Epithelial cell of prostate (primary cell): Measurements from ENCODE around the gene SPNS2.

Experiments
- DNase-seq: peaks from one replicate; pipeline ENCODE4 v3.0.0-alpha.2; 2011; ENCODE audit warnings: low read depth, low spot score
- H3K27ac ChIP-seq: fragments of 450-650 bp; 2 replicates; pipeline ENCODE4 v1.5.1; 2017; ENCODE audit warnings: mild to moderate bottlenecking

The SPNS2 gene

DNA sequence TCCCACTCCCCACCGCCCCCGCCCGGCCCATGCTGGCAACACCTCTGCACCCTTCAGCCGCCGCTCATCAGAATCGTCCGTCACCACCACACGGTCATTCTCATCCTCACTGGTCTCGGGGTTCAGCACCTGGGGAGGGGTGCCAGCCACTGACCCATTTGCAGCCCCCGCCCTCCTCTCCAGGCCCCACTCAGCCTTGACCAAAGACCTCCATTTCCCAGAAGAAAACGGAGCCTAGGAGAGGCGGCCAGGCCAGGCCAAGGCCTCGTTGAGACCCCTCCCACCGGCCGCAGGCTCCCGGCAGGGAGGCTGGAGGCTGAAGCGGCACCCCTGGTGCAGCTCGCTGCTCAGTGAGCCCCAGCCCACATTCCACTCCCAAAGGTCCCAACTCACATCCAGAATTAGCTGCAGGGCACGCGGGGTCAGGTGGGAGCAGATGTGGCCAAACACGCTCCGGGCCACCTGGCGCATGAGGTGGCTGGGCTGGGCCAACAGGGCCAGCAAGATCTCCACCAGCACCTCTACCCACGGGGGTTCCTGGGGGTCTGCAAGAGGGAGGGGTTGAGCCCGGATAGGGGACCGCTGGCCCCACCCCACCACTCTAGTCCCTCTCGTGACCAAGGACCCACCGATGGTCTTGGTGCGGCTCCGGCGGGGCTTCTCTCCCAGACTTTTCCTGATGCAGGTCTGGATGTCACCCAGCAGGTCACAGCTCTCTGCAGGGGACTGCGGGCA is 46.7 kb downstream of the SPNS2 start:
- no peak overlapping the region for H3K27ac ChIP-seq
- no peak for DNase-seq

GRCh38 chr17:4547118-4547906 is 48.6 kb downstream of the SPNS2 start:
- DNase-seq = no peak
- no peak overlapping the region for H3K27ac ChIP-seq

DNA sequence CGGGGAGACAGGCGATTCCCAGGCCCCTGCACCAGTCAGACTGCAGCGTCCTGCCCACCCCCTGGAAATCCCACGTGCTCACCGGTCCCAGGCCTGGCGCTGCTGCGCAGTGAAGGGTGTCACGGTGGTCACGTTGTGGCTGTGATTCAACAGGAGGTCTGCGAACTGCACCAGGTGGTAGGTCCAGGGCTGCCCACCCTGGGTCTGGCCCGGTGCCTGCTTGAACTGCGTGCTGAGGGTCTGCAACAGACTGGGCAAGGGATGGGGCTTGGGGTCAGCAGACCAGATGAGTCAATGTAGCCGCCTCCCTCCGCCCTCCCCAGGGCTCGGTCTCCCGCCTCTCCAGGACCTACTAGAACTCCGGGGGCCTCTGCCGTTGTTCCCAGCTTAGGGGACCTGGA is 49.4 kb downstream of the SPNS2 start:
- no peak overlapping the region for H3K27ac ChIP-seq
- no peak for DNase-seq

- DNase-seq = no peak
- no peak overlapping the region for H3K27ac ChIP-seq
Observed at GRCh38 chr17:4548721-4549531, 50.2 kb downstream of the SPNS2 start.

DNA sequence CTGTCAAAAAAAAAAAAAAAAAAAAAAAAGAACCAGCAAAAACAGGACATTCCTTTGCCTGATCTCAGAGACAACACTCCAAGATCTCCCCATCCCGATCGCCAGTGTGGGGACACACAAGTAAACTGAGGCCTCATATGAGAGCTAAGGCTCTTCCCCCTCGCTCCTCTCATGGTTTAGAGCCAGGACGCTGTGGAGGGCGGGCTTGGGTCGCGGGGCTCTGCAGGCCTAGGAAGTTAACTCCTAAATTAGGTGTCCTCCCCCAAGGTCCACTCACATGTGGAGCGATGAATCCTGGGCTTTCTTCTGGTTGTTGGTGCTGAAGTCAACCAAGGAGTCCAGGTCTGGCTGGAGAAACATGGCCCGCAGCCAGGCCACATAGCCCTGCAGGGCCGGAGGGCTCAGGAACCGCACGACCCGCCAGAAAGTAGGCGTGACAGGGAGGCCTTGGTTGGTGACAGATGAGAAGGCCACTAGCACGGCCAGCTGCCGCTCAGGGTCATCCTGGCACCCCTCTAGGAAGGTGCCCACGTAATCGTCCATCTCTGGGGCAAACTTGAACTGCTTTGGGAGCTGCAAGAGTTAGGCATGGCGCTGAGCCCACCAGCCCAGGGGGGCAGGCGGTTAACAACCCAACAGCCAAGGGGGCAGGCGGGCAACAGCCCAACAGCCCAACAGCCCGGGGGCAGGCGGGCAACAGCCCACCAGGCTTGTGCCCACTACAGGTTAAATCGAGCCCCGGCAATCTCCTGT is 51.3 kb downstream of the SPNS2 start:
- DNase-seq = no peak
- no peak overlapping the region for H3K27ac ChIP-seq

DNA sequence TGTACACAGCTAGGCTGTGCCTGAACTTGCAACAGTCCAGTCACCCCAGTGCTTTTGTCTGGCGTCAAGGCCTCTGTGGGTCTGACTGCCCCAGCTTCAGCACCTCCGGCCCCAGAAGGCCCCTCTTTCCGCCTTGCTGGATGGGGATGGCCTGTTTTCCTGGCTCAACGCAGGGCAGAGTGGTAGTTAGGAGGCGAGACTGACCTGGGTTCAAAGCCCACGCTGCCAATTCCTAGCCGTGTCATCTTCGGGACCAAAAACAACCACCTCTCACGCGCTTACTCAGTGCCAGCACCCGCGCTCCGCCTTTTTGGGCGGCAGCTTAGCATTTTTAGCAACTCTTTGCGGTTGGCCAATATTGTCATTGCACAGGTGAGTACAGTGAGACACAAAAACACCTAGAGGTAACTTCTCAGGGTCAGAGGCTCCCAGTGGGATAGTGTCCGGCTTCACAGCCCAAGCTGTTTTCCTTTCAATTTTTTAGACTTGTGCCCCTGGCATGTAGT is 51.9 kb downstream of the SPNS2 start:
- no peak for DNase-seq
- no peak overlapping the region for H3K27ac ChIP-seq

DNA sequence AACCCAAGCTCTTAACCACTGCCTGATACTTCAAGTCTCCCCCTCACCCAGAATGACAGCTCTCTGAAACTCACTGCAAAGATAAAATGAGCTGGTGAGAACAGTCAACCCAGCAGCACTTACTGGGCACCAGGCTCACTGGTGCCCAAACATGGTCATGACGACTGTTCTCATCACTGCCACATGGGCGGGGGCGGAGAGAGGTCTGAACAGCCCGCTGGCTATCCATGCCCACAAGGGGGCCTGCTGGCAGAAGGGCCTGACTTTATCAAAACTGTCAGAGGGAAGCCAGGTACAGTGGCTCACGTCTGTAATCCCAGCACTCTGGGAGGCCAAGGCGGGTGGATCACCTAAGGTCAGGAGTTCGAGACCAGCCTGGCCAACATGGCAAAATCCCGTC is 52.5 kb downstream of the SPNS2 start:
- H3K27ac ChIP-seq = no peak overlapping the region
- no peak for DNase-seq

- no peak for DNase-seq
- H3K27ac ChIP-seq = no peak overlapping the region
Observed at GRCh38 chr17:4551796-4552525, 53.3 kb downstream of the SPNS2 start.

- no peak overlapping the region for H3K27ac ChIP-seq
Observed at GRCh38 chr17:4553669-4554068, 55.0 kb downstream of the SPNS2 start.

GRCh38 chr17:4554441-4554996 is 55.8 kb downstream of the SPNS2 start:
- DNase-seq = no peak
- peak overlapping the region; percentile 64 for H3K27ac ChIP-seq

More at GRCh38 chr17:4553669-4554068, 55.0 kb downstream of the SPNS2 start:
- DNase-seq = no peak

DNA sequence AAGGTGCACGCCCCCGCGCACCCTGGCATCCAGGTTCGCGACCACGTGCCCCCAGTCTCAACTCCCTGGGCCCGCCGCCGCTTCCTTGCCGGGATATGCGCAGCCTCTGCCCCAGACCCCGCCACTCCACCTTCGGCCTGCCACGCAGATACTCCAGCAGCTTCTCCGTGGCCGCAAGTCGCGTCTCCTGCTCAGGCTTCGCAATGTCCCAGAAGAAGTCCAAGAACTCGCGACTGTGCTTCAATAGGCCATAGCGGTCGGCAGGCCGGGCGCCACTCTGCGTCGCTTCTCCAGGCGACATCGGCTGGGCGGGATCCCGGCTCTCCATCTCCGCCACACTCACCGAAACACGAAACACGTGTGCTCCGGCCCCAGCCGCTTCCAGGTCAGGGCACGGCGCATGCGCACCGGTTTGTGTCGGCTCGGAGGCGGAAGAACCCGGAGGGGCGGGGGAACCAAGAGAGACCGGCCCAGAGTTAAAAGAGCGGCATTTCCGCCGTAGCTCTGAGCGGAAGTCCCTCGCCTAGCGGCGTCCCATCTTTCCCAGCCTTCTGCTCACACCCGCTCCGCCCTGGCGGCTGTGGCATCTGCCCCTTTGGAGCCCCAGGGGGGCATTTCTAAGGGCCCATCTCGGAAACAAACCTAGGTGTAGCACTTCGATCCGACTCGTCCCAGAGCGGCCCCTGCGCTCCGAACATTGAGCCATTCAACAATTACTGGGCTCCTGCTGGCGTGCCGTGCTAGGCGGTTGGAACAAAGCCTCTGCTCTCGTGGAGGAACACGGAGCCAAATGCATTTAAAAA is 56.5 kb downstream of the SPNS2 start, which contains the start of gene MYBBP1A:
MYBBP1A (minus strand) TSS at position 388 of the 803 bp plus-strand sequence; CDS start at position 328, 60 bp downstream.
- peak within 1 kb of the TSS; percentile 64 for H3K27ac ChIP-seq
- DNase-seq = peak; percentile 63

DNA sequence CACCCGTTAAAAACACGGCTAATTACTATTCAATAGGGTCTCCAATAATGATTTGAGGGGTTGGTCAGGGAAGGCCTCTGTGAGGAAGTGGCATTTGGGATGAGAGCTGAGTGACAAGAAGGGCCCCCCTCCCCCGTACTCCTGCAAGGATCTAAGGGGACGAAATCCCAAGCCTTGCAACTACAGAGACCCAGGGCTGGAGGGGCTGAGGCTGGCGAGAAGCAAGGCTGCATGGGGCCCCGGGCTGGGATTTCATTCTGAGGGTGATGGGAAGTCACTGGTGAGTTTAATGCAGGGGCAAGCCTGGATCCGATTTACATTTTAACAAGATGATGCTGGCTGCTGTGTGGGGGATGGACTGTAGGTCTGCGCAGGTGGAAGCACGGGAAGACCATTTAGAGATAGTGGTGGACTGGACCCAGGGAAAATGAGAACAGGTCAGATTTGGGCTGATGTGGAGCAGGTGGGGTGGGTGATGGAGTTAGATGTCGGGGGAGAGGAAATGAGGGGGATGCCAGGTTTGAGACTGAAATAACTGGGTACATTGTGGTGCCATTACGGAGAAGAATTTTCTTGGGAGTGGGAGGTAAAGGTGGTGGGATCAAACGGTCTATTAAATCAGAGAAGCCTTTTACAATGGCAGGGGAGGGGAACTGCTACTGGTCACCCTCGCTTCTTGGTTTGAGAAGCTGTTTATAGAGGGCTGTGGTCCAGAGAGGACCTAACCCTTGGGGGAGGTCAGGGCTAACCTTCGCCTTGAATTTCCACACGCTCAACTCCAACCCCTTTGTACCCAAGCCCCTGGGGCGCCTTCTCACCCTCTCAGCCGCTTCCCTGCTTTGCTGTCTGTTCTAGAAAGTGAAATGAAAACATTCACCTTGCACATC is 57.4 kb downstream of the SPNS2 start:
- H3K27ac ChIP-seq = peak overlapping the region; percentile 64
- no peak for DNase-seq

GRCh38 chr17:4556996-4557395 is 58.3 kb downstream of the SPNS2 start:
- no peak for DNase-seq

DNA sequence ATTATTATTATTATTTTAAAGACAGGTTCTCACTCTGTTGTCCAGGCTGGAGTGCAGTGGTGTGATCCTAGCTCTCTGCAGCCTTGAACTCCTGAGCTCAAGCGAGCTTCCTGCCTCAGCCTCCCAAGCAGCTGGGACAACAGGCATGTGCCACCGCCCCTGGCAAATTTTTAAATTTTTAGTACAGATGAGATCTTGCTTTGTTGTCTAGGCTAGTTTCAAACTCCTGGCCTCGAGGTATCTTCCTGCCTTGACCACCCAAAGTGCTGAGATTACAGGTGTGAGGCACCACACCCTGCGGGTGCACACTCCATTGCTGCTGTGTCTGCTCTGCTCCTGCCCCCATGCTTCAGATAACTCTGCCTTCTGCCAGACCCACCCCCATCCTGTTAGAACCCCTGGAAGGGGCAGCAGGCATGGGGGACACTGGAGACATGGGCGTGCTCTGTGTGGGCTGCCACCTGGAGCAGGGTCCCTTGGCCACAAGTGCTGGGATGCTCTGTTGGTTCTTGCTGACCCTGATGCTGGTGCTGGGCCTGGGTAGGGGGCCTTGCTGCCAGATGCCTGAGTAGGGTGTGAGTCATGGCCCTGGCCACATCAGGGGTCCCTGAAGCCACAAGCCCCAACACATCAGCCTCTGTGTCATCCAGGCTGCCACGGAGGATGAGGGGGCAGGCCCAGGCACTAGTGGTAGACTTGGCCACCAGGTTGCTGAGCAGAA is 59.1 kb downstream of the SPNS2 start:
- DNase-seq = no peak
- H3K27ac ChIP-seq = no peak overlapping the region

More at GRCh38 chr17:4556996-4557395, 58.3 kb downstream of the SPNS2 start:
- no peak overlapping the region for H3K27ac ChIP-seq

DNA sequence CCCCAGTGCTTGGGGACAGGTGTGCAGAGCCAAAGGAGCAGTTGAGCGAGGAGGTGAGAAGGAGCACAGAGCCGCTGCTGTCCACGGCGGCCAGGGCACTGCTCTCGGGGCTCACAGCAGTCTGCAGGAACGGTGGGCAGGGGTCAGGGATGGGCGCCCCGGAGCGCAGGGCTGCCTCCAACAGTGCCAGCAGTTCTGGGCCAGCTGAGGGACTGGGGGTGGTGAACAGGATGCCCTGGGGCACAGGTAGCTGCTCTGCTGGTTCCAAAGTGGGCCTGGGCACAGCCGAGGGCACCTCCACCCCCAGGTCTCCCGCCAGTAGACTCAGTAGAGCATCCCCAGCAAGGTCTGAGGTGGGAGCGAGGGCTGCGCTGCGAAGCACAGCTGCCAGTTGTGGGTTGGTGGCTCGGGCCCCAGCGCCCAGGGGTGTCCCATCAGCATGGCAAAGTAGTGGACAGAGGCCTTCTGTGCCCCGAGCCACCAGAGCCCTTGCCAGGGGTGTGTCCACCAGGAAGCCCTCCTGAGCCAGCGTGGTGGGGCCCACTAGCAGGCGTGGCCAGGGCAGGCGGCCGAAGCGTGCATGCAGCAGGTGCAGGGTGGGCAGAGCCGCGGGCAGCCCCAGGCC is 59.8 kb downstream of the SPNS2 start:
- H3K27ac ChIP-seq = no peak overlapping the region
- no peak for DNase-seq
